ENCODE data around the gene CYP2C19.

DNA sequence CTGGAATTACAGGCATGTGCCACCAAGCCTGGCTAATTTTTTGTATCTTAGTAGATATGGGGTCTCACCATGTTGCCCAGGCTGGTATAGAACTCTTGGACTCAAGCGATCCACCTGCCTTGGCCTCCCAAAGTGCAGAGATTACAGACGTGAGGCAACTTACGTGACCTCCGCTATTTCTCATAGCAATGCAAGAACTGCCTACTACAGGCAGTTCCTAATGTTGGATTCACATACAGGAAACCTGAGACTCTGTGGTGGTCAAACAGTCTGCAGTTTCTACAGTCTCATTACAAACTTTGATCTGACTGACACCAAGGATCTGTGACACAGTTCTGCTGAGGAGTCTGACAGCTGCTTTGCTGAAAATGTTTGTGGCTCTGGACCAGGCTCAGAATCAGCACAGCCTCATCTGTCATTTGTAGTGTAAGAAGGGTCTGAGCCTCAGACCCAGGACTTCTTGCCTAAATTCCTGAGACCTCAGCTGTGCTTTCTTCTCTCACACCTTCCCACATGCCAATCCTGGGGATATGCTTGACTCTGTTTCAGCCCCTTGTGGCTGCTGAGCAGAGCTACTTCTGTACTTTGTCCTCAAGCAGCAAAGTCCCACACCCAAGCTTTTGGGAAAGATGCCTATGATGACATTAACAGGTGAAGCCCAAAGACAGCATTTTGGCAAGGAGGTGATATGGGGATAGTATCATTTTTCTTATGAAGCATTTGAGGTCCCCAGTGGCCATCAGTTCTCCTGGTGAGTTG, 128.0 kb downstream of the CYP2C19 start:
- TF ChIP-seq, protein P1, sequence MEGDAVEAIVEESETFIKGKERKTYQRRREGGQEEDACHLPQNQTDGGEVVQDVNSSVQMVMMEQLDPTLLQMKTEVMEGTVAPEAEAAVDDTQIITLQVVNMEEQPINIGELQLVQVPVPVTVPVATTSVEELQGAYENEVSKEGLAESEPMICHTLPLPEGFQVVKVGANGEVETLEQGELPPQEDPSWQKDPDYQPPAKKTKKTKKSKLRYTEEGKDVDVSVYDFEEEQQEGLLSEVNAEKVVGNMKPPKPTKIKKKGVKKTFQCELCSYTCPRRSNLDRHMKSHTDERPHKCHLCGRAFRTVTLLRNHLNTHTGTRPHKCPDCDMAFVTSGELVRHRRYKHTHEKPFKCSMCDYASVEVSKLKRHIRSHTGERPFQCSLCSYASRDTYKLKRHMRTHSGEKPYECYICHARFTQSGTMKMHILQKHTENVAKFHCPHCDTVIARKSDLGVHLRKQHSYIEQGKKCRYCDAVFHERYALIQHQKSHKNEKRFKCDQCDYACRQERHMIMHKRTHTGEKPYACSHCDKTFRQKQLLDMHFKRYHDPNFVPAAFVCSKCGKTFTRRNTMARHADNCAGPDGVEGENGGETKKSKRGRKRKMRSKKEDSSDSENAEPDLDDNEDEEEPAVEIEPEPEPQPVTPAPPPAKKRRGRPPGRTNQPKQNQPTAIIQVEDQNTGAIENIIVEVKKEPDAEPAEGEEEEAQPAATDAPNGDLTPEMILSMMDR (IDR thresholded peaks at IDR 0.05): no peak
- no peak for TF ChIP-seq POLR2A (IDR thresholded peaks at IDR 0.05)
